SK-N-SH treated with all-trans-retinoic acid at 6 μM for 48 hours (cell line): ENCODE measurements around the gene PROM1.

Experiments
- CSDC2 ChIP-seq: fragments of 250-450 bp; sonication (Bioruptor Pico); IDR thresholded peaks from 2 replicates; pipeline ENCODE4 v1.5.0; 2020; ENCODE audit warnings: mild to moderate bottlenecking, moderate library complexity
- CSRNP3 ChIP-seq: fragments of 250-450 bp; sonication (Bioruptor Pico); IDR thresholded peaks from 2 replicates; pipeline ENCODE4 v1.5.1; 2021; ENCODE audit warnings: mild to moderate bottlenecking, moderate library complexity
- GLIS3 ChIP-seq: fragments of 250-450 bp; sonication (Bioruptor Pico); IDR thresholded peaks from 2 replicates; pipeline ENCODE4 v1.5.0; 2020; ENCODE audit warnings: mild to moderate bottlenecking, moderate library complexity
- PATZ1 ChIP-seq: fragments of 250-450 bp; sonication (Bioruptor Pico); IDR thresholded peaks from 2 replicates; pipeline ENCODE4 v1.8.0; 2020; ENCODE audit warnings: mild to moderate bottlenecking, moderate library complexity, borderline replicate concordance
- RARB ChIP-seq: fragments of 250-450 bp; sonication (Bioruptor Pico); IDR thresholded peaks from 2 replicates; pipeline ENCODE4 v1.8.0; 2021; ENCODE audit warnings: mild to moderate bottlenecking, moderate library complexity
- SNAI2 ChIP-seq: fragments of 250-450 bp; sonication (Bioruptor Pico); IDR thresholded peaks from 2 replicates; pipeline ENCODE4 v1.5.0; 2020; ENCODE audit warnings: mild to moderate bottlenecking, moderate library complexity
- TSHZ2 ChIP-seq: fragments of 250-450 bp; sonication (Bioruptor Pico); IDR thresholded peaks from 2 replicates; pipeline ENCODE4 v1.5.0; 2020; ENCODE audit warnings: mild to moderate bottlenecking, moderate library complexity
- ZFP3 ChIP-seq: fragments of 250-450 bp; sonication (Bioruptor Pico); IDR thresholded peaks from 2 replicates; pipeline ENCODE4 v1.5.0; 2020; ENCODE audit warnings: mild to moderate bottlenecking, moderate library complexity
- ZFP30 ChIP-seq: fragments of 450-650 bp; formaldehyde crosslinking; IDR thresholded peaks from 2 replicates; pipeline ENCODE4 v1.5.0; 2022; ENCODE audit warnings: mild to moderate bottlenecking, moderate library complexity
- ZNF565 ChIP-seq: fragments of 450-650 bp; formaldehyde crosslinking; conservative IDR thresholded peaks from 2 replicates; pipeline ENCODE4 v1.5.0; 2020; ENCODE audit warnings: low read depth, mild to moderate bottlenecking, moderate library complexity
- ZNF70 ChIP-seq: fragments of 450-650 bp; formaldehyde crosslinking; IDR thresholded peaks from 2 replicates; pipeline ENCODE4 v1.5.0; 2020; ENCODE audit warnings: mild to moderate bottlenecking, moderate library complexity

GRCh38 chr4:16035843-16036242 lies 48.0 kb downstream of the PROM1 start:
- TF ChIP-seq ZFP30 (CRISPR knock-in tag) (no peak), CSRNP3 (no peak), SNAI2 (CRISPR knock-in tag) (no peak), RARB (CRISPR knock-in tag) (no peak), ZNF70 (CRISPR knock-in tag) (no peak), PATZ1 (CRISPR knock-in tag) (no peak), CSDC2 (CRISPR knock-in tag) (no peak), ZFP3 (CRISPR knock-in tag) (no peak), GLIS3 (CRISPR knock-in tag) (no peak), ZNF565 (CRISPR knock-in tag) (no peak), TSHZ2 (CRISPR knock-in tag) (no peak)
